BJ (cell line): Measurements from ENCODE around the gene NAALADL2. TPM values are rescaled to one million over a fixed set of nuclear protein-coding genes. Genes with fewer than 3 reads are reported as not detected.

ENCODE experiments used
- CTCF ChIA-PET: fragments of 350-600 bp; formaldehyde crosslinking; extraction: SDS; loops from one replicate; lab custom pipeline; 2021; ENCODE audit warnings: antibody characterized with exemption, inconsistent platforms; lab: Yijun Ruan, JAX
- POLR2A ChIA-PET: fragments of 300-600 bp; sonication (Branson Sonifier 250); formaldehyde crosslinking; extraction: SDS; loops from one replicate; lab custom pipeline; 2021; ENCODE audit warnings: antibody characterized with exemption; lab: Charles Lee
- DNase-seq: peaks from one replicate; pipeline ENCODE4 v3.0.0-alpha.2; 2011; ENCODE audit warnings: low read depth
- H3K27me3 ChIP-seq: 2 replicates; pipeline ENCODE4 v1.6.0; 2011; ENCODE audit warnings: low read length; ENCODE audit not compliant: control insufficient read depth, insufficient read depth
- H3K36me3 ChIP-seq: 2 replicates; pipeline ENCODE4 v1.5.1; 2011; ENCODE audit warnings: low read length; ENCODE audit not compliant: control insufficient read depth, insufficient read depth
- H3K4me3 ChIP-seq: 2 replicates; pipeline ENCODE4 v1.5.1; 2011; ENCODE audit warnings: low read depth, mild to moderate bottlenecking, control low read depth, low read length
- polyA plus RNA-seq: library from polyadenylated mRNA; depleted of rRNA; stranded (reverse); fragments of >200 nt; gene quantifications from 2 replicates; pipeline ENCODE4 v1.2.3, GENCODE V29; 2011
- TF ChIP-seq, protein P1 (sequence below): IDR thresholded peaks from 2 replicates; pipeline ENCODE4 v1.5.1; 2011; ENCODE audit warnings: low read depth, mild to moderate bottlenecking, control low read depth, inconsistent platforms, low read length, moderate library complexity; ENCODE audit not compliant: insufficient read depth

Gene NAALADL2
- polyA plus RNA-seq, 1 experiment = 3.6 TPM

DNA sequence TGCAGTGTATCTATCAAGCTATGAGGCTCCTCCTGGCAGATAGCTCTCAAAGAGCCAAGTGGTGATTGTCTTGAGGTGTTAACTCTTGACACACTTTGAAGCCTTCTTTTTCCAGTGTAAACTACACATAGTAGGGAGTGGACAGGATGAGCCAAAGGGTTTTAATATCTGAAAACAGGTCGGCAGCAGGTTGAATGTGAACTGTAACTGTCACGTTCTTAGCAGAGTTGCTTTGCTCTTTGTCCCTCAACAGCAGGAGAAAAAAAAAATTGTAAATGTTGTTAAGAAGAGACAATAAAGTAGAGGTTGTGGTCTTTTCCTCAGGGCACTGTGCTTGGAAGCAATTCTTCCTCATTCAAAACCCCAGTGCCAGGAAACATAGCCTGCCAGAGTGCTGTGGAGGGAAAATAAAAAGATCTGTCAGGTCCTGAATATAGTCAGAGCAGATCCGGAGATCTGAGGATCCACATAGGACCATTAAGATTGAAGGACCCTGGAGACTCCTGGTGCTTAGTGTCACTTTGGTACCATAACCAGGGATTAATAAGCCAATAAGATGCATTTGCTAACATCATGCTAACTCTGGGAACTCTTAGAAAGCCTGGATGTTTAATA lies 229.7 kb downstream of the NAALADL2 start:
- POLR2A ChIA-PET = no interaction called here
- Histone ChIP-seq H3K36me3 (no peaks in the 10 kb centered on the region), H3K27me3 (no peaks in the 10 kb centered on the region), H3K4me3 (no peak overlapping the region)
- no peak for DNase-seq
- CTCF ChIA-PET = no interaction called here
- TF ChIP-seq, protein P1, sequence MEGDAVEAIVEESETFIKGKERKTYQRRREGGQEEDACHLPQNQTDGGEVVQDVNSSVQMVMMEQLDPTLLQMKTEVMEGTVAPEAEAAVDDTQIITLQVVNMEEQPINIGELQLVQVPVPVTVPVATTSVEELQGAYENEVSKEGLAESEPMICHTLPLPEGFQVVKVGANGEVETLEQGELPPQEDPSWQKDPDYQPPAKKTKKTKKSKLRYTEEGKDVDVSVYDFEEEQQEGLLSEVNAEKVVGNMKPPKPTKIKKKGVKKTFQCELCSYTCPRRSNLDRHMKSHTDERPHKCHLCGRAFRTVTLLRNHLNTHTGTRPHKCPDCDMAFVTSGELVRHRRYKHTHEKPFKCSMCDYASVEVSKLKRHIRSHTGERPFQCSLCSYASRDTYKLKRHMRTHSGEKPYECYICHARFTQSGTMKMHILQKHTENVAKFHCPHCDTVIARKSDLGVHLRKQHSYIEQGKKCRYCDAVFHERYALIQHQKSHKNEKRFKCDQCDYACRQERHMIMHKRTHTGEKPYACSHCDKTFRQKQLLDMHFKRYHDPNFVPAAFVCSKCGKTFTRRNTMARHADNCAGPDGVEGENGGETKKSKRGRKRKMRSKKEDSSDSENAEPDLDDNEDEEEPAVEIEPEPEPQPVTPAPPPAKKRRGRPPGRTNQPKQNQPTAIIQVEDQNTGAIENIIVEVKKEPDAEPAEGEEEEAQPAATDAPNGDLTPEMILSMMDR = no peak

DNA sequence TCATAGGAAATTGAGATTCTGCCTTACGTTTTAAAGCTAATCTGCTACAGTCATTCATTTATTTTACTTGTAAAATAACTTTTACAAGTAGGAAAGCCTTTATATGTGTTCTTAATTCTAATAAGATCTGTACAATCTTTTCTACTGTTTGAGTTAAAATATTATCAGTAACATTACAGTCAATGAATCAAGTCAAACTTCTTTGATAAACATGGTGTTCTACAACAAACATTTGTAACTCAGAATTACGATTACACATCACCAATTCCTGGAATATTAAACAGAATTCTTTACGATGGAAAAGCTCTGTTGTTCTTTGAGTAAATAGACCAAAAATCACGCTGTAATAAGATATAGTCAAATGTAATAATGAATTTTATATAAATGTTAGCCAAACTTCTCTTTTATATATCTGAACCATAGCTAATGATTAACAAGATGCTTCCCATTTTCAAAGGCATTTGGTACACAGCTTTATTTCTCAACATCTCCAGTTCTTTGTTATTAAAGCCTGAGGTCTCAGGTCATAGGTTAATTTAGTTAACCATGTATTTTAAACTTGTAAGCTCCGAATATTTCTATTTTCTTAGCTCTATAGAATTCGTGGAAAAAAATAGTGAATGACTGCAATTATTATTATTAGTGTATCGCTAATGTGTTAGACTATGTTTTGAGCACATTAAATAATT lies 232.4 kb downstream of the NAALADL2 start:
- ChIA-PET POLR2A (interaction anchor here (0.6 kb wide), 1 partner anchor 67 kb away, joined by 3 read pairs; no protein-coding TSS in a partner anchor), CTCF (no interaction called here)
- no peak for DNase-seq
- H3K27me3 ChIP-seq = no peaks in the 10 kb centered on the region
- H3K36me3 ChIP-seq = no peaks in the 10 kb centered on the region
- no peak overlapping the region for H3K4me3 ChIP-seq
- TF ChIP-seq, protein P1 = no peak

DNA sequence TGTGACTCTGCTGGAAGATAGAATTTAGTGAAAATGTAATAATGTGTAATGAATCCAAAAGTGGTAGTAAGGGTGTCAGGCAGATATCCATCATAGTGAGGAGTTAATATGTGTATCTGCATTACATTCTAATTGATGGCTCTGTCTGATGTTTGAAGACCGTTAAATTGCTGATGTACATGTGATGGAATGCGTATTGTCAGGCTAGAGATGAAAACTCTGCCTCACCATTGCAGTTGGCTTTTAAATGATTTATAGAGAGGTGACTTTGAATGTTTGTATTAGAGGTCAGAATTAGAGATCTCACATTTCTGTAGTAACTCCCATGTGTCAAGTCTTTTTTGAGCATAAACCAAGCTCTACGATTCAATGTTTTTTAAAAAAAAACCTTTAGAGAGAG lies 234.6 kb downstream of the NAALADL2 start:
- H3K27me3 ChIP-seq = no peaks in the 10 kb centered on the region
- H3K4me3 ChIP-seq = no peak overlapping the region
- CTCF ChIA-PET = no interaction called here
- H3K36me3 ChIP-seq = no peaks in the 10 kb centered on the region
- no peak for DNase-seq
- TF ChIP-seq, protein P1 = no peak
- POLR2A ChIA-PET = no interaction called here

GRCh38 chr3:175094344-175094743 lies 235.2 kb downstream of the NAALADL2 start:
- Histone ChIP-seq H3K4me3 (no peak overlapping the region), H3K36me3 (no peaks in the 10 kb centered on the region), H3K27me3 (no peaks in the 10 kb centered on the region)
- no peak for DNase-seq
- ChIA-PET POLR2A (interaction anchor here (0.6 kb wide), 1 partner anchor 11 kb away, joined by 3 read pairs; no protein-coding TSS in a partner anchor), CTCF (no interaction called here)
- TF ChIP-seq, protein P1 = no peak

- TF ChIP-seq, protein P1 = no peak
- DNase-seq = no peak
- no peaks in the 10 kb centered on the region for H3K27me3 ChIP-seq
- POLR2A ChIA-PET = no interaction called here
- no peak overlapping the region for H3K4me3 ChIP-seq
- CTCF ChIA-PET = no interaction called here
- no peaks in the 10 kb centered on the region for H3K36me3 ChIP-seq
Observed at GRCh38 chr3:175098644-175099043, 239.5 kb downstream of the NAALADL2 start.
